Muscle of back (tissue), 10 donors: ENCODE results near the gene ATP13A2. TPM values are rescaled to one million over a fixed set of nuclear protein-coding genes. Genes with fewer than 3 reads are reported as not detected.

ENCODE experiments used
- polyA plus RNA-seq, 10 donors: library from polyadenylated mRNA; unstranded; fragments of 120-200 nt; gene quantifications; one replicate each; pipeline ENCODE4 v1.2.1, GENCODE V29; 2013; ENCODE audit not compliant: insufficient read length in 10 of 10

Gene ATP13A2
- polyA plus RNA-seq, 10 donors, result 13.3 to 27.2 (median 18.2) TPM

Other genes with a start within 250 kb of the ATP13A2 start
- 1 to 10 TPM in 1 of 10 donors, not detected in 9; 1.2 TPM for gene RNU1-2, start 115.9 kb downstream of the ATP13A2 start, polyA plus RNA-seq
- gene CROCC, start 90.0 kb downstream of the ATP13A2 start, polyA plus RNA-seq, result 10 to 100 TPM; 12.1 to 28.7 (median 22.7) TPM
- gene MFAP2, start 31.3 kb downstream of the ATP13A2 start, polyA plus RNA-seq, result 100 to 1,000 TPM in 4 of 10 donors, 10 to 100 TPM in 6; 50.9 to 206 (median 95.5) TPM
- 100 to 1,000 TPM in 8 of 10 donors, 10 to 100 TPM in 2; 84.0 to 146 (median 122) TPM for gene SDHB, start 42.1 kb upstream of the ATP13A2 start, polyA plus RNA-seq
- gene PADI2, start 107.5 kb upstream of the ATP13A2 start, polyA plus RNA-seq, result 100 to 1,000 TPM in 2 of 10 donors, 10 to 100 TPM in 8; 28.5 to 126 (median 87.6) TPM
- gene PADI1, start 193.2 kb upstream of the ATP13A2 start, polyA plus RNA-seq, result under 1 TPM; 0.15 to 0.97 (median 0.34) TPM
- gene PADI3, start 237.2 kb upstream of the ATP13A2 start, polyA plus RNA-seq, result under 1 TPM in 2 of 10 donors, not detected in 8; 0.09 to 0.11 TPM